NT2/D1 (cell line): Measurements from ENCODE around the gene ADAMTS16.

Source experiments
- YY1 ChIP-seq: IDR thresholded peaks from 2 replicates; pipeline ENCODE4 v1.6.1; 2011; ENCODE audit not compliant: insufficient read length, insufficient read depth
- ZNF274 ChIP-seq: IDR thresholded peaks from 2 replicates; pipeline ENCODE4 v1.6.1; 2011; ENCODE audit warnings: mild to moderate bottlenecking, low read depth, low read length

GRCh38 chr5:5304361-5305020 is 164.4 kb downstream of the ADAMTS16 start:
- TF ChIP-seq YY1 (no peak), ZNF274 (no peak)
